ENCODE data around the gene ACBD4. TPM values are rescaled to one million over a fixed set of nuclear protein-coding genes. Genes with fewer than 3 reads are reported as not detected.

Gene ACBD4
- total and polyA plus RNA-seq, 2 of the 13 experiments (the other 11 are each of a cell fraction or from before 2014, with no cell fraction given) = 16.1 to 26.9 TPM

- peak; percentile 30; the same call in 1 of the 2 replicates for TF ChIP-seq MAZ (IDR thresholded peaks at IDR 0.05; ENCODE audit: borderline replicate concordance, low read depth, low read length)
- no peak for TF ChIP-seq MAZ (CRISPR knock-in tag; IDR thresholded peaks at IDR 0.05; ENCODE audit: low read depth)
- peak; percentile 55; the same call in 1 of the 2 replicates for TF ChIP-seq GATAD1 (CRISPR knock-in tag; IDR thresholded peaks at IDR 0.05)
- 0 out of 2 replicates have a peak, but pooled peaks have one; percentile 62 for TF ChIP-seq HNRNPL (IDR thresholded peaks at IDR 0.05; ENCODE audit: low read depth, low read length)
- peak; percentile 32; the same call in 1 of the 2 replicates for TF ChIP-seq KDM1A (CRISPR knock-in tag; IDR thresholded peaks at IDR 0.05)
- no peak for TF ChIP-seq ZFP37 (CRISPR knock-in tag; IDR thresholded peaks at IDR 0.05; ENCODE audit: borderline replicate concordance)
- no peak for TF ChIP-seq PRDM15 (CRISPR knock-in tag; IDR thresholded peaks at IDR 0.05)
- no peak for TF ChIP-seq HDAC1 (CRISPR knock-in tag; IDR thresholded peaks at IDR 0.05)
- no peak; the same call in 1 of the 2 replicates for TF ChIP-seq ZBTB38 (CRISPR knock-in tag; IDR thresholded peaks at IDR 0.05)
- TF ChIP-seq ZNF335 (CRISPR knock-in tag; IDR thresholded peaks at IDR 0.05) = no peak; the same call in 1 of the 2 replicates
- no peak for TF ChIP-seq ZBTB43 (CRISPR knock-in tag; conservative IDR thresholded peaks at IDR 0.05)
- no peak for TF ChIP-seq TFDP2 (CRISPR knock-in tag; IDR thresholded peaks at IDR 0.05)
- no peak for TF ChIP-seq SP1 (IDR thresholded peaks at IDR 0.05)
- no peak for TF ChIP-seq SP1 (CRISPR knock-in tag; IDR thresholded peaks at IDR 0.05)
- no peak for TF ChIP-seq ZNF234 (CRISPR knock-in tag; conservative IDR thresholded peaks at IDR 0.05)
- no peak for TF ChIP-seq ZNF260 (CRISPR knock-in tag; IDR thresholded peaks at IDR 0.05; ENCODE audit: borderline replicate concordance, low read depth)
- no peak for TF ChIP-seq ZBTB1 (CRISPR knock-in tag; IDR thresholded peaks at IDR 0.05; ENCODE audit: borderline replicate concordance)
- TF ChIP-seq YEATS2 (CRISPR knock-in tag; IDR thresholded peaks at IDR 0.05; ENCODE audit: borderline replicate concordance) = no peak
- TF ChIP-seq EEA1 (CRISPR knock-in tag; IDR thresholded peaks at IDR 0.05; ENCODE audit: borderline replicate concordance) = no peak
- no peak for TF ChIP-seq FOXA1 (IDR thresholded peaks at IDR 0.05)
- no peak for TF ChIP-seq FOXA1 (CRISPR knock-in tag; IDR thresholded peaks at IDR 0.05)
- no peak for TF ChIP-seq ATRX (CRISPR knock-in tag; IDR thresholded peaks at IDR 0.05; ENCODE audit: borderline replicate concordance)
- no peak for TF ChIP-seq ZNF766 (CRISPR knock-in tag; IDR thresholded peaks at IDR 0.05; ENCODE audit: borderline replicate concordance)
- TF ChIP-seq FLYWCH1 (CRISPR knock-in tag; IDR thresholded peaks at IDR 0.05) = no peak
Measured at GRCh38 chr17:45131616-45132319, 3.7 kb upstream of the ACBD4 start (continued).
